Upper lobe of left lung (tissue), 6 donors: Measurements from ENCODE around the gene ITGA11. TPM values are rescaled to one million over a fixed set of nuclear protein-coding genes. Genes with fewer than 3 reads are reported as not detected.

Experiments used
- ATAC-seq, 2 donors: fragments of 200-7000 bp; cut with Tn5 transposase; one replicate each; pipeline ENCODE4 v1.9.1; 2022; ENCODE audit warnings: mild to moderate bottlenecking in 2 of 2, moderate library complexity in 2 of 2; ENCODE audit not compliant: low FRiP score in 2 of 2
- DNase-seq, 2 donors: peaks; one replicate each; pipeline ENCODE4 v3.0.0-alpha.2; 2019 to 2020
- H3K27ac ChIP-seq, 4 donors: fragments of 200-600 bp; sonication (generic); one replicate each; pipeline ENCODE4 v1.5.1; 2016 to 2019
- H3K27me3 ChIP-seq, 4 donors: fragments of 200-600 bp; sonication (generic); one replicate each; pipeline ENCODE4 v1.5.1; 2017 to 2019
- H3K36me3 ChIP-seq, 4 donors: fragments of 200-600 bp; sonication (generic); one replicate each; pipeline ENCODE4 v1.5.1; 2016 to 2019
- H3K4me1 ChIP-seq, 4 donors: fragments of 200-600 bp; sonication (generic); one replicate each; pipeline ENCODE4 v1.5.1; 2018 to 2019
- H3K4me3 ChIP-seq, 4 donors: fragments of 200-600 bp; sonication (generic); one replicate each; pipeline ENCODE4 v1.5.1; 2017 to 2019; ENCODE audit warnings: mild to moderate bottlenecking in 2 of 4, moderate library complexity in 1 of 4
- H3K9me3 ChIP-seq, 4 donors: fragments of 200-600 bp; sonication (generic); one replicate each; pipeline ENCODE4 v1.5.1; 2018 to 2019
- EP300 ChIP-seq, 4 donors: sonication (generic); formaldehyde crosslinking; IDR thresholded peaks; one replicate each; pipeline ENCODE4 v1.5.1; 2017; ENCODE audit warnings: antibody characterized with exemption in 4 of 4, control low read depth in 2 of 4
- POLR2A ChIP-seq, 4 donors: fragments of 450-650 bp; IDR thresholded peaks; one replicate each; pipeline ENCODE4 v1.5.1; 2016 to 2017; ENCODE audit warnings: antibody characterized with exemption in 4 of 4, mild to moderate bottlenecking in 2 of 4
- POLR2AphosphoS5 ChIP-seq, 2 donors: sonication (generic); formaldehyde crosslinking; IDR thresholded peaks; one replicate each; pipeline ENCODE4 v1.5.1; 2017; ENCODE audit warnings: antibody characterized with exemption in 2 of 2
- WGBS, 2 donors: methylation state at CpG; one replicate each; pipeline ENCODE4 v1.1.5; 2017 to 2018; 5-methylcytosine and 5-hydroxymethylcytosine counted together
- total RNA-seq, 6 donors: library from RNA; depleted of rRNA in 4 of 6; stranded (reverse); fragments of >200 nt in 4 of 6; gene quantifications; one replicate each; pipeline versions ENCODE4 v1.1.0 to v1.2.1, GENCODE V29; 2016 to 2021
- TF ChIP-seq, protein P1 (sequence below), 6 experiments: fragments of 450-650 bp in 4 of 6; fragments of 200-600 bp in 2 of 6; sonication (generic) in 2 of 6; IDR thresholded peaks; one replicate each; pipeline ENCODE4 v1.5.1; 2016 to 2019; ENCODE audit warnings: antibody characterized with exemption in 6 of 6
- donor health status: DM: no; HTN: no; CAD: no; lungs with moderate emphysema.
- donor health status: DM: no; HTN: yes; CAD: no; lungs with severe emphysema.

ITGA11 gene
- total RNA-seq, 6 donors from 2014 or later, result 0.49 to 6.9 (median 1.4) TPM

DNA sequence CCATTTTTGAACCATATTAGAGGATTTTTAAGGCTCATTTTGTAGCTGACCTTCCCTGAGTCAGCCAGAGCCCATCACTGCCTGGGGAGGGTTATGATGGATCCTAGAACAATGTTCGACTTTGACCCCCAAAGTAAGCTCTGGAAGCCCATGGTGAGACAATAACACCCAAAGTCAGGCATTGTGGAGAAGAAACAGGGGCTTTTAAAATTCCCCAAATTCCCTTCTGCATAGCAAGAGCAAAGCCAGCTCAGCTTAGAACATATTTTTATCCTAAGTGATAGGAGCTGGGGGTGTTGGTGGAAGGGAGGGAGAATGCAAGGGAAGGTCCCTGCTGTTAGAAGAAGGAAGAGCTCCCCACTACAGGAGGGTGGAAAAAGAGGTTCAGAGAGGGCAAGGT, 4.0 kb downstream of the ITGA11 start:
- no peaks in the 10 kb centered on the region for H3K9me3 ChIP-seq
- DNase-seq (no peak), ATAC-seq (no peak)
- H3K27me3 ChIP-seq, result peaks cover 0 to 23% (median 11%) of the 10 kb centered on the region in 4 donors
- H3K36me3 ChIP-seq, result no peaks in the 10 kb centered on the region
- TF ChIP-seq POLR2A (IDR thresholded peaks at IDR 0.05) (no peak), POLR2AphosphoS5 (IDR thresholded peaks at IDR 0.05) (no peak), EP300 (IDR thresholded peaks at IDR 0.05) (no peak)
- TF ChIP-seq, protein P1, sequence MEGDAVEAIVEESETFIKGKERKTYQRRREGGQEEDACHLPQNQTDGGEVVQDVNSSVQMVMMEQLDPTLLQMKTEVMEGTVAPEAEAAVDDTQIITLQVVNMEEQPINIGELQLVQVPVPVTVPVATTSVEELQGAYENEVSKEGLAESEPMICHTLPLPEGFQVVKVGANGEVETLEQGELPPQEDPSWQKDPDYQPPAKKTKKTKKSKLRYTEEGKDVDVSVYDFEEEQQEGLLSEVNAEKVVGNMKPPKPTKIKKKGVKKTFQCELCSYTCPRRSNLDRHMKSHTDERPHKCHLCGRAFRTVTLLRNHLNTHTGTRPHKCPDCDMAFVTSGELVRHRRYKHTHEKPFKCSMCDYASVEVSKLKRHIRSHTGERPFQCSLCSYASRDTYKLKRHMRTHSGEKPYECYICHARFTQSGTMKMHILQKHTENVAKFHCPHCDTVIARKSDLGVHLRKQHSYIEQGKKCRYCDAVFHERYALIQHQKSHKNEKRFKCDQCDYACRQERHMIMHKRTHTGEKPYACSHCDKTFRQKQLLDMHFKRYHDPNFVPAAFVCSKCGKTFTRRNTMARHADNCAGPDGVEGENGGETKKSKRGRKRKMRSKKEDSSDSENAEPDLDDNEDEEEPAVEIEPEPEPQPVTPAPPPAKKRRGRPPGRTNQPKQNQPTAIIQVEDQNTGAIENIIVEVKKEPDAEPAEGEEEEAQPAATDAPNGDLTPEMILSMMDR (IDR thresholded peaks at IDR 0.05), result no peak
- H3K27ac ChIP-seq, result no peak overlapping the region
- no peak overlapping the region for H3K4me3 ChIP-seq
- 92 to 96% methylated on average over 1 of the region's 1 CpG for WGBS, 2 donors
- H3K4me1 ChIP-seq, result peaks cover 15 to 18% (median 17%) of the 10 kb centered on the region in 4 donors

DNA sequence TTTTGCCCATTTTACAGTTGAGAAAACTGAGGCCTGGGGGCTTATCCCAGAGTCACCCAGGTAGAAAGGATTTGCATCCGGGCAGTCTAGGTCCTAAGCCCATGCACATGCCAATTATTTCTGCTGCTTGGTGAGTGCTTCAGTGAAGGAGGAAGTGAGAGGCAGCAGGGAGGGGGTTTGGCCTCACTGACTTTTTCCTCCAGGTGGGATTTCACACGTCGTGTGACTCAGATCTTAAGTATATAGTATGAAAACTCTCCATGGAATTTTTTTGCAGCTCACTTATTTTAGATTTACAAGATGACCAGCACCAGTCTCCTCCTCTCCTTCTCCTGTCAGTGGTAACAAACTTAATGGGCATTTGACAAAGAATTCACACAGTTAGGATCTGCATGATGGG, 4.6 kb downstream of the ITGA11 start:
- H3K27ac ChIP-seq, result no peak overlapping the region
- DNase-seq (no peak), ATAC-seq (no peak)
- H3K4me1 ChIP-seq, result peaks cover 14 to 16% (median 15%) of the 10 kb centered on the region in 4 donors
- WGBS, 2 donors, result 54 to 56% methylated on average over 3 of the region's 3 CpGs
- no peaks in the 10 kb centered on the region for H3K36me3 ChIP-seq
- no peaks in the 10 kb centered on the region for H3K9me3 ChIP-seq
- peaks cover 0 to 19% (median 8%) of the 10 kb centered on the region in 4 donors for H3K27me3 ChIP-seq
- TF ChIP-seq POLR2A (IDR thresholded peaks at IDR 0.05) (no peak), POLR2AphosphoS5 (IDR thresholded peaks at IDR 0.05) (no peak), EP300 (IDR thresholded peaks at IDR 0.05) (no peak)
- TF ChIP-seq, protein P1 (IDR thresholded peaks at IDR 0.05), result no peak
- H3K4me3 ChIP-seq, result no peak overlapping the region

DNA sequence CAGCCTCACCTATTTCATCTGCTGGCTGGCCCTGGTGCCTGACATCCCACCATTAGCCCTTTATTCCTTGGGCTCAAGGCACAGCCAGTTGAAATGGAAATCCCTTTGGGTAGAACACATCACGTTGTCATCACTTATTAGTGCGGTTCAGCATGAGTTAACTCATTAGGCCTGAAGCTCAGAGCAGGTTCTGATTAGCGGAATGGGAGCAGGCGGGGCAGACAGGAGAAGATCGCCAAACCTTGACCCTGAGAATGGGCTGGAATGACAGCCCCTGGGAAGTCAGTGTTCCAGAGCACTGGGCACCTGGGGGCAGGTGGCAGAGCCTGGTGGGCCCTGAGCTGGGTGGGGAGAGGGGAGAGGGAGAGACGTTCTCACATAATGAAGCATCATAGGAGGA, 5.8 kb downstream of the ITGA11 start:
- Histone ChIP-seq H3K4me3 (no peak overlapping the region), H3K27ac (no peak overlapping the region), H3K27me3 (peaks cover 0 to 7% (median 2%) of the 10 kb centered on the region in 4 donors), H3K9me3 (no peaks in the 10 kb centered on the region), H3K4me1 (peaks cover 2 to 4% (median 3%) of the 10 kb centered on the region in 4 donors), H3K36me3 (no peaks in the 10 kb centered on the region)
- 95 to 98% methylated on average over 6 of the region's 6 CpGs for WGBS, 2 donors
- no peak for ATAC-seq
- TF ChIP-seq EP300 (IDR thresholded peaks at IDR 0.05) (no peak), POLR2AphosphoS5 (IDR thresholded peaks at IDR 0.05) (no peak), POLR2A (IDR thresholded peaks at IDR 0.05) (no peak)
- TF ChIP-seq, protein P1 (IDR thresholded peaks at IDR 0.05), result no peak
- DNase-seq, result no peak

DNA sequence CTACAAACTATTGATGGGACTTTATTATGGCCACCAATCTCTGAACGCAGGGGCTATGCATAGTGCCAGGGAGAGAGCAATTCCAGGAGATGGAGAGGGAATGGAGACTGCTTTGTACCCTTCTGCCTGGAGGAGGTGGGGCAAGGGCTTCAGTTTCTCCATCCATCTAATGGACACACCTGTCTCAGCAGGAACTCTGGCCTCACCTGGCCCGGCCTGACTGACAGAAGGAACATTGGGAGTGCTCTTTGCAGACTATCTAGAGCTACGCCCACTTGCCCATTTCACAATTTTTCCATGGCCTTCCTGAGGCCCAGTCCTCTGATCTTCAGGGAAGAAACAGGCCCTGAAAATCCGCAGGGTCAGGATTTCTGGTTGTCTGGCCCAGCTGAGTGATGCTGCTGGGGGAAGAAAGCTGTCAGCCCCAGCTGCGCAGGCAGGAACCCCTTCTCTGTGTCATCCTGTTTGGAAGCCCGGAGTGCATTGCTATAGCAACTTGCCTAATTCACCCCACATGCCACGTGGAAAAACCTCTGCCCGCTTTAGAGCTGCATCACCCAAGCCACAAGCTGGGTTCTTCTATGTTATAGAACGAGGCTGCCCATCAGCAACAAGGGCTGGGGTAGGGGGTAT, 6.4 kb downstream of the ITGA11 start:
- Histone ChIP-seq H3K27me3 (peaks cover 0 to 1% (median under 1%) of the 10 kb centered on the region in 4 donors), H3K9me3 (no peaks in the 10 kb centered on the region), H3K4me1 (no peaks in the 10 kb centered on the region), H3K4me3 (no peak overlapping the region), H3K36me3 (no peaks in the 10 kb centered on the region), H3K27ac (no peak overlapping the region)
- ATAC-seq (no peak), DNase-seq (no peak)
- TF ChIP-seq POLR2AphosphoS5 (IDR thresholded peaks at IDR 0.05) (no peak), POLR2A (IDR thresholded peaks at IDR 0.05) (no peak), EP300 (IDR thresholded peaks at IDR 0.05) (no peak)
- TF ChIP-seq, protein P1 (IDR thresholded peaks at IDR 0.05), result no peak
- 81 to 82% methylated on average over 7 to 9 of the region's 9 CpGs for WGBS, 2 donors
